Stimulated activated CD4-positive, alpha-beta T cell treated with anti-CD3 and anti-CD28 coated beads, TNF-alpha, amount 100 ng/mL, for 4 hours (primary cell): ENCODE results near the gene MMP11.

Experiments
- DNase-seq, 3 experiments: peaks; one replicate each; pipeline ENCODE4 v3.0.0-alpha.2; 2020; ENCODE audit warnings: low read depth in 3 of 3

The MMP11 gene

GRCh38 chr22:23801886-23802377 is 29.3 kb downstream of the MMP11 start:
- no peak for DNase-seq

GRCh38 chr22:23803001-23803819 is 30.6 kb downstream of the MMP11 start:
- no peak for DNase-seq

- DNase-seq: no peak
Observed at GRCh38 chr22:23804781-23805291, 32.2 kb downstream of the MMP11 start.

GRCh38 chr22:23806837-23807236 is 34.2 kb downstream of the MMP11 start:
- DNase-seq: no peak

- DNase-seq: no peak
Observed at GRCh38 chr22:23812378-23812777, 39.7 kb downstream of the MMP11 start.

- no peak for DNase-seq
Observed at GRCh38 chr22:23815541-23816155, 43.0 kb downstream of the MMP11 start.

- no peak for DNase-seq
Observed at GRCh38 chr22:23816156-23816976, 43.7 kb downstream of the MMP11 start.

- no peak for DNase-seq
Observed at GRCh38 chr22:23817146-23817545, 44.5 kb downstream of the MMP11 start.

GRCh38 chr22:23818541-23818940 is 45.9 kb downstream of the MMP11 start:
- no peak for DNase-seq

GRCh38 chr22:23820748-23821211 is 48.1 kb downstream of the MMP11 start:
- DNase-seq: no peak

GRCh38 chr22:23822101-23822671 is 49.5 kb downstream of the MMP11 start:
- no peak for DNase-seq

- no peak for DNase-seq
Observed at GRCh38 chr22:23823331-23823791, 50.7 kb downstream of the MMP11 start.

- DNase-seq: no peak
Observed at GRCh38 chr22:23824476-23825245, 52.0 kb downstream of the MMP11 start.

GRCh38 chr22:23825246-23825905 is 52.7 kb downstream of the MMP11 start:
- DNase-seq: no peak

- no peak for DNase-seq
Observed at GRCh38 chr22:23826510-23827350, 54.1 kb downstream of the MMP11 start.

GRCh38 chr22:23827351-23827995 is 54.8 kb downstream of the MMP11 start:
- DNase-seq: no peak

- DNase-seq: no peak
Observed at GRCh38 chr22:23828800-23829680, 56.4 kb downstream of the MMP11 start.
